BJ (cell line): ENCODE measurements around the gene SGIP1. TPM values are rescaled to one million over a fixed set of nuclear protein-coding genes. Genes with fewer than 3 reads are reported as not detected.
"Not testable (repeated sequence)": the region's sequence is repeated elsewhere in the genome, so short reads cannot be mapped to it uniquely, and the experiment has no call there.

Source experiments
- CTCF ChIA-PET: fragments of 350-600 bp; formaldehyde crosslinking; extraction: SDS; loops from one replicate; lab custom pipeline; 2021; ENCODE audit warnings: antibody characterized with exemption, inconsistent platforms; lab: Yijun Ruan, JAX
- POLR2A ChIA-PET: fragments of 300-600 bp; sonication (Branson Sonifier 250); formaldehyde crosslinking; extraction: SDS; loops from one replicate; lab custom pipeline; 2021; ENCODE audit warnings: antibody characterized with exemption; lab: Charles Lee
- DNase-seq: peaks from one replicate; pipeline ENCODE4 v3.0.0-alpha.2; 2011; ENCODE audit warnings: low read depth
- H3K27me3 ChIP-seq: 2 replicates; pipeline ENCODE4 v1.6.0; 2011; ENCODE audit warnings: low read length; ENCODE audit not compliant: control insufficient read depth, insufficient read depth
- H3K36me3 ChIP-seq: 2 replicates; pipeline ENCODE4 v1.5.1; 2011; ENCODE audit warnings: low read length; ENCODE audit not compliant: control insufficient read depth, insufficient read depth
- H3K4me3 ChIP-seq: 2 replicates; pipeline ENCODE4 v1.5.1; 2011; ENCODE audit warnings: low read depth, mild to moderate bottlenecking, control low read depth, low read length
- CTCF ChIP-seq: IDR thresholded peaks from 2 replicates; pipeline ENCODE4 v1.5.1; 2011; ENCODE audit warnings: low read depth, mild to moderate bottlenecking, control low read depth, inconsistent platforms, low read length, moderate library complexity; ENCODE audit not compliant: insufficient read depth
- polyA plus RNA-seq: library from polyadenylated mRNA; depleted of rRNA; stranded (reverse); fragments of >200 nt; gene quantifications from 2 replicates; pipeline ENCODE4 v1.2.3, GENCODE V29; 2011; rRNA removed
- small RNA-seq: library from RNA; depleted of rRNA; stranded (forward); fragments of <200 nt; gene quantifications from one replicate; pipeline ENCODE3, GENCODE V24; 2012; ENCODE audit warnings: low replicate concordance, low read depth; ENCODE audit not compliant: insufficient read length

SGIP1 gene
- polyA plus RNA-seq, 1 experiment, result 49.4 TPM

- Histone ChIP-seq H3K27me3 (no peaks in the 10 kb centered on the region), H3K4me3 (no peak overlapping the region), H3K36me3 (no peaks in the 10 kb centered on the region)
- DNase-seq, result no peak
- ChIA-PET CTCF (interaction anchor here (1.7 kb wide), 1 partner anchor 22 kb away, joined by 4 read pairs; no protein-coding TSS in a partner anchor), POLR2A (interaction anchor here (0.6 kb wide), 1 partner anchor 73 kb away, joined by 5 read pairs; no protein-coding TSS in a partner anchor)
- no peak for TF ChIP-seq CTCF
These were observed 253.7 kb downstream of the SGIP1 start for GRCh38 chr1:66787641-66788040.

- ChIA-PET CTCF (interaction anchor here (1.7 kb wide), 1 partner anchor 23 kb away, joined by 4 read pairs; no protein-coding TSS in a partner anchor), POLR2A (interaction anchor here (0.6 kb wide), 1 partner anchor 73 kb away, joined by 5 read pairs; no protein-coding TSS in a partner anchor)
- Histone ChIP-seq H3K36me3 (no peaks in the 10 kb centered on the region), H3K4me3 (no peak overlapping the region), H3K27me3 (no peaks in the 10 kb centered on the region)
- no peak for DNase-seq
- TF ChIP-seq CTCF, result no peak
These were observed 254.4 kb downstream of the SGIP1 start for GRCh38 chr1:66788231-66788939.

- Histone ChIP-seq H3K27me3 (no peaks in the 10 kb centered on the region), H3K4me3 (no peak overlapping the region), H3K36me3 (no peaks in the 10 kb centered on the region)
- TF ChIP-seq CTCF, result no peak
- no peak for DNase-seq
- ChIA-PET CTCF (interaction anchor here (0.7 to 1.8 kb wide), 2 partner anchors 17 to 357 kb away, joined by 3 to 4 read pairs; no protein-coding TSS in a partner anchor), POLR2A (no interaction called here)
These were observed 258.0 kb downstream of the SGIP1 start for GRCh38 chr1:66791621-66792610.

GRCh38 chr1:66795839-66796238 is 261.9 kb downstream of the SGIP1 start:
- CTCF ChIA-PET, H3K4me3 ChIP-seq, H3K36me3 ChIP-seq, DNase-seq, H3K27me3 ChIP-seq, POLR2A ChIA-PET: not testable (repeated sequence)

Small RNA genes within 50 kb of the gene (small RNA-seq; reads per million reads assigned to genes)
- gene MIR3117, result 283 reads per million, percentile 95 among the genes with 10 or more reads in this experiment

Other genes with a start within 250 kb of the SGIP1 start
- gene DYNLT5, start 218.3 kb downstream of the SGIP1 start, polyA plus RNA-seq, result 0.52 and 1.1 TPM in 2 replicates